IMR-90 (cell line): Measurements from ENCODE around the gene SPATA12. TPM values are rescaled to one million over a fixed set of nuclear protein-coding genes. Genes with fewer than 3 reads are reported as not detected.

Experiments
- ATAC-seq: fragments of 200-7000 bp; cut with Tn5 transposase; 2 replicates; pipeline ENCODE4 v1.9.1; 2020; ENCODE audit warnings: low read depth, mild to moderate bottlenecking, moderate library complexity
- BruUV-seq: library from RNA; stranded (reverse); fragments of 400-500 nt; replicated peaks from 2 replicates; lab custom pipeline; 2021; lab: Mats Ljungman, UMichigan
- CTCF ChIA-PET: fragments of 300-600 bp; formaldehyde crosslinking; extraction: SDS; loops from one replicate; lab custom pipeline; 2021; ENCODE audit warnings: antibody characterized with exemption; lab: Yijun Ruan, JAX
- POLR2A ChIA-PET: fragments of 300-600 bp; sonication (Branson Sonifier 250); formaldehyde crosslinking; loops from one replicate; lab custom pipeline; 2022; ENCODE audit warnings: antibody characterized with exemption; ENCODE audit not compliant: unreplicated experiment; lab: Charles Lee
- DNase-seq: peaks from one replicate; pipeline ENCODE4 v3.0.0; 2013
- H2AFZ ChIP-seq: replicated peaks from 2 replicates; pipeline ENCODE3; 2013; ENCODE audit warnings: low read length, mild to moderate bottlenecking; ENCODE audit not compliant: poor library complexity
- H2AK5ac ChIP-seq: 2 replicates; pipeline ENCODE4 v1.6.1; 2013; ENCODE audit warnings: low read depth, low read length, inconsistent platforms
- H2AK9ac ChIP-seq: replicated peaks from 2 replicates; pipeline ENCODE3; 2013; ENCODE audit warnings: mild to moderate bottlenecking, low read depth, low read length, moderate library complexity; ENCODE audit not compliant: poor library complexity
- H2BK120ac ChIP-seq: 2 replicates; pipeline ENCODE4 v1.6.1; 2013; ENCODE audit warnings: low read depth, low read length, inconsistent platforms
- H2BK15ac ChIP-seq: 3 replicates; pipeline ENCODE4 v1.6.1; 2013; ENCODE audit warnings: low read depth, low read length, inconsistent platforms
- H2BK20ac ChIP-seq: 2 replicates; pipeline ENCODE4 v1.6.1; 2013; ENCODE audit warnings: low read depth, mild to moderate bottlenecking, inconsistent platforms, low read length, moderate library complexity
- H2BK5ac ChIP-seq: 2 replicates; pipeline ENCODE4 v1.6.1; 2013; ENCODE audit warnings: mild to moderate bottlenecking, low read depth, low read length, inconsistent platforms; ENCODE audit not compliant: poor library complexity, severe bottlenecking
- H3K14ac ChIP-seq: replicated peaks from 2 replicates; pipeline ENCODE4 v1.6.1; 2013; ENCODE audit warnings: low read depth, low read length, inconsistent platforms
- H3K18ac ChIP-seq: 2 replicates; pipeline ENCODE4 v1.6.1; 2013; ENCODE audit warnings: low read depth, low read length, control low read depth
- H3K23ac ChIP-seq: 2 replicates; pipeline ENCODE4 v1.6.1; 2013; ENCODE audit warnings: low read depth, low read length, inconsistent platforms
- H3K27ac ChIP-seq: 2 replicates; pipeline ENCODE4 v1.5.1; 2013; ENCODE audit warnings: mild to moderate bottlenecking, control low read depth, low read length; ENCODE audit not compliant: insufficient read depth
- H3K27me3 ChIP-seq: 2 replicates; pipeline ENCODE4 v1.6.1; 2013; ENCODE audit warnings: low read length; ENCODE audit not compliant: control insufficient read depth, insufficient read depth
- H3K36me3 ChIP-seq: 2 replicates; pipeline ENCODE4 v1.6.1; 2013; ENCODE audit warnings: low read length, mixed read lengths; ENCODE audit not compliant: control insufficient read depth, insufficient read depth
- H3K4ac ChIP-seq: 2 replicates; pipeline ENCODE4 v1.6.1; 2013; ENCODE audit warnings: low read depth, low read length, inconsistent platforms
- H3K4me1 ChIP-seq: 2 replicates; pipeline ENCODE4 v1.6.1; 2013; ENCODE audit warnings: low read length, mixed read lengths; ENCODE audit not compliant: control insufficient read depth, insufficient read depth
- H3K4me2 ChIP-seq: 2 replicates; pipeline ENCODE4 v1.6.1; 2013; ENCODE audit warnings: low read depth, mild to moderate bottlenecking, control low read depth, low read length, moderate library complexity
- H3K4me3 ChIP-seq: 2 replicates; pipeline ENCODE4 v1.5.1; 2013; ENCODE audit warnings: low read depth, mild to moderate bottlenecking, control low read depth, low read length, moderate library complexity; ENCODE audit not compliant: insufficient read depth
- H3K56ac ChIP-seq: 2 replicates; pipeline ENCODE4 v1.6.1; 2013; ENCODE audit warnings: low read length, inconsistent platforms; ENCODE audit not compliant: insufficient read depth; ENCODE audit errors: extremely low read depth
- H3K79me1 ChIP-seq, 2 experiments: 2 replicates each; pipeline ENCODE4 v1.6.1; 2013; ENCODE audit warnings: low read length in 2 of 2, inconsistent platforms in 1 of 2, low read depth in 1 of 2
- H3K9ac ChIP-seq: 2 replicates; pipeline ENCODE4 v1.6.1; 2013; ENCODE audit warnings: low read depth, low read length, control low read depth
- H3K9me1 ChIP-seq: 2 replicates; pipeline ENCODE4 v1.6.1; 2013; ENCODE audit warnings: low read length, inconsistent platforms; ENCODE audit not compliant: insufficient read depth
- H3K9me3 ChIP-seq: 2 replicates; pipeline ENCODE4 v1.6.1; 2013; ENCODE audit warnings: low read length; ENCODE audit not compliant: control insufficient read depth, insufficient read depth
- H4K20me1 ChIP-seq: 2 replicates; pipeline ENCODE4 v1.6.1; 2013; ENCODE audit warnings: low read length, inconsistent platforms; ENCODE audit not compliant: insufficient read depth
- H4K5ac ChIP-seq: 2 replicates; pipeline ENCODE4 v1.6.1; 2013; ENCODE audit warnings: mild to moderate bottlenecking, low read depth, low read length, control low read depth
- H4K8ac ChIP-seq, 2 experiments: 2 replicates each; pipeline ENCODE4 v1.6.1; 2013; ENCODE audit warnings: low read depth in 2 of 2, low read length in 2 of 2, control low read depth in 1 of 2, inconsistent platforms in 1 of 2
- H4K91ac ChIP-seq: 2 replicates; pipeline ENCODE4 v1.6.1; 2013; ENCODE audit warnings: low read depth, low read length, inconsistent platforms; ENCODE audit not compliant: insufficient read depth
- BHLHE40 ChIP-seq: fragments of 150-350 bp; IDR thresholded peaks from 2 replicates; pipeline ENCODE4 v1.6.1; 2016; ENCODE audit warnings: mild to moderate bottlenecking, low read depth, low read length
- CEBPB ChIP-seq: IDR thresholded peaks from 2 replicates; pipeline ENCODE4 v1.6.1; 2012; ENCODE audit warnings: low read depth, low read length, improper control_type of control experiment
- CHD1 ChIP-seq: IDR thresholded peaks from 2 replicates; pipeline ENCODE4 v1.6.1; 2012; ENCODE audit warnings: low read depth, low read length, improper control_type of control experiment
- CTCF ChIP-seq: conservative IDR thresholded peaks from 2 replicates; pipeline ENCODE4 v1.5.1; 2012; ENCODE audit warnings: mild to moderate bottlenecking, low read depth, low read length, improper control_type of control experiment
- ELK1 ChIP-seq: fragments of 150-350 bp; IDR thresholded peaks from 2 replicates; pipeline ENCODE4 v1.6.1; 2016; ENCODE audit warnings: low read depth, mild to moderate bottlenecking, low read length, moderate library complexity, borderline replicate concordance
- FOS ChIP-seq: fragments of 150-350 bp; IDR thresholded peaks from 2 replicates; pipeline ENCODE4 v1.6.1; 2016; ENCODE audit warnings: low read depth, low read length
- MAFK ChIP-seq: IDR thresholded peaks from 2 replicates; pipeline ENCODE4 v1.6.1; 2012; ENCODE audit warnings: low read depth, low read length, improper control_type of control experiment
- MAZ ChIP-seq: IDR thresholded peaks from 2 replicates; pipeline ENCODE4 v1.6.1; 2012; ENCODE audit warnings: low read depth, mild to moderate bottlenecking, low read length, improper control_type of control experiment, moderate library complexity, borderline replicate concordance
- MXI1 ChIP-seq: IDR thresholded peaks from 2 replicates; pipeline ENCODE4 v1.6.1; 2012; ENCODE audit warnings: low read depth, mild to moderate bottlenecking, low read length, moderate library complexity, borderline replicate concordance
- NFE2L2 ChIP-seq: fragments of 150-350 bp; IDR thresholded peaks from 2 replicates; pipeline ENCODE4 v1.6.1; 2016; ENCODE audit warnings: low read depth, mild to moderate bottlenecking, low read length
- POLR2A ChIP-seq: IDR thresholded peaks from 2 replicates; pipeline ENCODE4 v1.6.1; 2012; ENCODE audit warnings: mild to moderate bottlenecking, low read depth, low read length
- RAD21 ChIP-seq: IDR thresholded peaks from 2 replicates; pipeline ENCODE4 v1.6.1; 2012; ENCODE audit warnings: low read length, improper control_type of control experiment
- RCOR1 ChIP-seq: IDR thresholded peaks from 2 replicates; pipeline ENCODE4 v1.6.1; 2012; ENCODE audit warnings: mild to moderate bottlenecking, low read length, improper control_type of control experiment; ENCODE audit not compliant: insufficient replicate concordance
- RFX5 ChIP-seq: IDR thresholded peaks from 2 replicates; pipeline ENCODE4 v1.8.0; 2012; ENCODE audit warnings: low read depth, mild to moderate bottlenecking, low read length, moderate library complexity
- SMC3 ChIP-seq: fragments of 150-350 bp; IDR thresholded peaks from 2 replicates; pipeline ENCODE4 v1.6.1; 2016; ENCODE audit warnings: low read depth, mild to moderate bottlenecking, antibody characterized with exemption, low read length, moderate library complexity
- USF2 ChIP-seq: fragments of 150-350 bp; IDR thresholded peaks from 2 replicates; pipeline ENCODE4 v1.6.1; 2017; ENCODE audit warnings: mild to moderate bottlenecking, antibody characterized with exemption, low read length, low read depth
- WGBS, 2 experiments: methylation state at CpG; one replicate each; pipeline versions ENCODE4 v1.1.5 to v1.1.7; 2013; ENCODE audit warnings: missing lambda C conversion rate in 2 of 2; ENCODE audit not compliant: insufficient read length in 1 of 2; ENCODE audit errors: extremely low coverage in 2 of 2; 5-methylcytosine and 5-hydroxymethylcytosine counted together
- dilution Hi-C: fragments of 300-500 bp; cut with HindIII; formaldehyde crosslinking; loops from one replicate; pipeline ENCODE4 v1.14.3; 2018; ENCODE audit warnings: low sequenced_read_pairs; ENCODE audit not compliant: unreplicated experiment
- in situ Hi-C: fragments of 300-500 bp; cut with MboI; formaldehyde crosslinking; loops from 3 replicates; pipeline ENCODE4 v1.14.3; 2019; ENCODE audit warnings: low sequenced_read_pairs, inconsistent platforms, mixed read lengths
- intact Hi-C: fragments of 100-400 bp; cut with micrococcal nuclease; formaldehyde crosslinking; loops from 2 replicates; pipeline ENCODE4 v1.10.0; 2022
- polyA plus RNA-seq, 3 experiments: library from polyadenylated mRNA; depleted of rRNA; stranded (reverse); fragments of >200 nt; gene quantifications; 2 replicates each; pipeline ENCODE4 v1.2.3, GENCODE V29; 2012; ENCODE audit warnings: low replicate concordance in 1 of 3
- total RNA-seq: library from RNA; depleted of rRNA; stranded (reverse); fragments of >200 nt; gene quantifications from 2 replicates; pipeline ENCODE4 v1.2.3, GENCODE V29; 2012

The SPATA12 gene
- total and polyA plus RNA-seq, 2 of the 4 experiments (the other 2 are of a cell fraction), result under 0.01 TPM; not detected in 1

- WGBS, 2 experiments, result 95% methylated on average over 8 of the region's 23 CpGs; no CpG with 5 or more reads in 1 of the 2 experiments
- no peak overlapping the region for H3K27ac ChIP-seq
- H2BK120ac ChIP-seq, result no peak overlapping the region
- H3K18ac ChIP-seq, result no peak overlapping the region
- H3K4me1 ChIP-seq, result peaks cover 9% of the 10 kb centered on the region; the same call in 1 of the 2 replicates
- no peak overlapping the region for H3K4me2 ChIP-seq
- ChIA-PET POLR2A (no interaction called here), CTCF (no interaction called here)
- no peak overlapping the region for H3K14ac ChIP-seq
- no peak overlapping the region for H3K23ac ChIP-seq
- no TSS peak for BruUV-seq
- no peak overlapping the region for H2AK5ac ChIP-seq
- H4K8ac ChIP-seq, result no peak overlapping the region
- H4K20me1 ChIP-seq, result no peaks in the 10 kb centered on the region
- no peaks in the 10 kb centered on the region for H3K9me1 ChIP-seq
- no peak overlapping the region for H2BK15ac ChIP-seq
- ATAC-seq (no peak), DNase-seq (no peak)
- no peak overlapping the region for H3K9ac ChIP-seq
- H3K56ac ChIP-seq, result no peak overlapping the region
- H3K36me3 ChIP-seq, result no peaks in the 10 kb centered on the region
- H3K79me1 ChIP-seq, result no peaks in the 10 kb centered on the region
- intact Hi-C loops (loop anchor here (10.0 kb wide), 1 partner anchor 393 kb away; no protein-coding TSS in a partner anchor), in situ Hi-C loops (no loop called here), dilution Hi-C loops (no loop called here)
- H4K5ac ChIP-seq, result no peak overlapping the region
- no peak overlapping the region for H2BK20ac ChIP-seq
- no peaks in the 10 kb centered on the region for H3K9me3 ChIP-seq
- no peak for TF ChIP-seq MAZ
- no peak for TF ChIP-seq CHD1
- no peak for TF ChIP-seq CEBPB
- no peak for TF ChIP-seq RFX5
- no peak for TF ChIP-seq NFE2L2
- TF ChIP-seq USF2, result no peak
- TF ChIP-seq SMC3, result no peak
- TF ChIP-seq ELK1, result no peak
- no peak for TF ChIP-seq MAFK
- no peak for TF ChIP-seq RCOR1
- TF ChIP-seq MXI1, result no peak
- TF ChIP-seq FOS, result no peak
- no peak for TF ChIP-seq POLR2A
- no peak for TF ChIP-seq RAD21
- no peak for TF ChIP-seq BHLHE40
- no peak for TF ChIP-seq CTCF
- no peak overlapping the region for H2BK5ac ChIP-seq
- H2AFZ ChIP-seq, result no peak overlapping the region
- H4K91ac ChIP-seq, result no peak overlapping the region
- H3K27me3 ChIP-seq, result no peaks in the 10 kb centered on the region
- no peak overlapping the region for H3K4ac ChIP-seq
- H3K4me3 ChIP-seq, result no peak overlapping the region
- H2AK9ac ChIP-seq, result no peak overlapping the region
These were observed 37.1 kb downstream of the SPATA12 start for GRCh38 chr3:57097536-57097935.
